ENCODE data around the gene CRYBB1.

Gene CRYBB1

DNA sequence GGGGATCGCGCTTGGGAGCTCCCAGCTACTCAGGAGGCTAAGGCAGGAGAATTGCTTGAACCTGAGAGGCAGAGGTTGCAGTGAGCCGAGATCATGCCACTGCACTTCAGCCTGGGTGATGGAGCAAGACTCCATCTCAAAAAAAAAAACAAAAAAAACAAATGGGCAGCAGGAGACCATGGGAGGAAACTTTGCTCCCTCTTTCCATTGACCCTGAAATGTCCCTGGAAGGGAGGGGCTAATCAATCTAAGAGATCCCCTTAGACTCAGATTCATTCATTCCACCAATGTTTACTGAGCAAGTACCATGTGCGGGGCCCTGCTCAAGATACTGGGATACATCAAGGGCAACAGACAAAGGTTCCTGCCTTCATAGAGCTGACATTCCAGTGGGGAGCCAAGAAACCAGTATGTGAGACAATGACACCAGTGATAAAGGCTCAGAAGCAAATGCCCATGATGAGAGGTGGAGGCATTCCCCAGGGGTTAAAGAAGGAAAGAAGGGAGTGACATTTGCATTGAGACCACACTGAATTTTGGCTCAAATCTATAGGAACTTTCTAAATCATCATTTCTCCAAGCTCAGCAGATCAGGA is 67.8 kb downstream of the CRYBB1 start:
- DNase-seq, result no peak

Measured in NCI-H2029 (cell line).